ENCODE results near the gene NBPF1. TPM values are rescaled to one million over a fixed set of nuclear protein-coding genes. Genes with fewer than 3 reads are reported as not detected.
"Not testable (repeated sequence)": the region's sequence is repeated elsewhere in the genome, so short reads cannot be mapped to it uniquely, and the experiment has no call there.

NBPF1 gene
- total and polyA plus RNA-seq, 2 donors (not counting 3 experiments of a cell fraction or from before 2014, with no cell fraction given), result 23.0 to 58.4 TPM

- H3K4me3 ChIP-seq (replicated peaks in 1 of 3; ENCODE audit: insufficient read depth in 1 of 3, low read depth in 1 of 3, low read length in 3 of 3); POLR2A ChIA-PET; H3K27me3 ChIP-seq (ENCODE audit: control insufficient read depth in 2 of 2, insufficient read depth in 2 of 2, low read length in 2 of 2); H2AFZ ChIP-seq (ENCODE audit: low read depth, low read length); H4K20me1 ChIP-seq (replicated peaks; ENCODE audit: control insufficient read depth, extremely low read depth, insufficient read depth, low read length); BruUV-seq (replicated peaks); CTCF ChIA-PET; H3K27ac ChIP-seq (ENCODE audit: insufficient read depth, low read depth, low read length); dilution Hi-C loops (cut with MboI; ENCODE audit: extremely low pct_ligation_motif_present, low sequenced_read_pairs); DNase-seq (ENCODE audit: low read depth, low spot score); H3K9ac ChIP-seq (replicated peaks; ENCODE audit: extremely low read depth, insufficient read depth, low read length); intact Hi-C loops (cut with micrococcal nuclease); H3K4me2 ChIP-seq (ENCODE audit: insufficient read depth, low read length); H3K79me2 ChIP-seq (ENCODE audit: control insufficient read depth, insufficient read depth, low read length); H3K36me3 ChIP-seq (ENCODE audit: control insufficient read depth in 2 of 2, extremely low read depth in 1 of 2, insufficient read depth in 2 of 2, low read length in 2 of 2); H3K9me3 ChIP-seq (replicated peaks; ENCODE audit: control insufficient read depth, insufficient read depth, low read length); H3K4me1 ChIP-seq (ENCODE audit: control insufficient read depth, extremely low read depth, insufficient read depth, low read length); FAIRE-seq; H3K9me1 ChIP-seq (replicated peaks; ENCODE audit: control insufficient read depth, extremely low read depth, insufficient read depth, low read length): not testable (repeated sequence)
These were observed 60.1 kb downstream of the NBPF1 start for GRCh38 chr1:16553244-16553643.

- POLR2A ChIA-PET; H3K4me2 ChIP-seq (ENCODE audit: insufficient read depth, low read length); H3K36me3 ChIP-seq (ENCODE audit: control insufficient read depth in 2 of 2, extremely low read depth in 1 of 2, insufficient read depth in 2 of 2, low read length in 2 of 2); H3K9me1 ChIP-seq (replicated peaks; ENCODE audit: control insufficient read depth, extremely low read depth, insufficient read depth, low read length); H3K4me3 ChIP-seq (replicated peaks in 1 of 3; ENCODE audit: insufficient read depth in 1 of 3, low read depth in 1 of 3, low read length in 3 of 3); dilution Hi-C loops (cut with MboI; ENCODE audit: extremely low pct_ligation_motif_present, low sequenced_read_pairs); H3K4me1 ChIP-seq (ENCODE audit: control insufficient read depth, extremely low read depth, insufficient read depth, low read length); H3K79me2 ChIP-seq (ENCODE audit: control insufficient read depth, insufficient read depth, low read length); H2AFZ ChIP-seq (ENCODE audit: low read depth, low read length); BruUV-seq (replicated peaks); H3K9me3 ChIP-seq (replicated peaks; ENCODE audit: control insufficient read depth, insufficient read depth, low read length); H3K27ac ChIP-seq (ENCODE audit: insufficient read depth, low read depth, low read length); intact Hi-C loops (cut with micrococcal nuclease); H3K9ac ChIP-seq (replicated peaks; ENCODE audit: extremely low read depth, insufficient read depth, low read length); FAIRE-seq; CTCF ChIA-PET; H4K20me1 ChIP-seq (replicated peaks; ENCODE audit: control insufficient read depth, extremely low read depth, insufficient read depth, low read length); H3K27me3 ChIP-seq (ENCODE audit: control insufficient read depth in 2 of 2, insufficient read depth in 2 of 2, low read length in 2 of 2); DNase-seq (ENCODE audit: low read depth, low spot score): not testable (repeated sequence)
These were observed 63.0 kb downstream of the NBPF1 start for GRCh38 chr1:16550212-16550918.

- H3K9me3 ChIP-seq (replicated peaks; ENCODE audit: control insufficient read depth, insufficient read depth, low read length); H3K4me3 ChIP-seq (replicated peaks in 1 of 3; ENCODE audit: insufficient read depth in 1 of 3, low read depth in 1 of 3, low read length in 3 of 3); H3K27me3 ChIP-seq (ENCODE audit: control insufficient read depth in 2 of 2, insufficient read depth in 2 of 2, low read length in 2 of 2); POLR2A ChIA-PET; FAIRE-seq; H2AFZ ChIP-seq (ENCODE audit: low read depth, low read length); H3K9me1 ChIP-seq (replicated peaks; ENCODE audit: control insufficient read depth, extremely low read depth, insufficient read depth, low read length); H3K79me2 ChIP-seq (ENCODE audit: control insufficient read depth, insufficient read depth, low read length); H3K4me2 ChIP-seq (ENCODE audit: insufficient read depth, low read length); H4K20me1 ChIP-seq (replicated peaks; ENCODE audit: control insufficient read depth, extremely low read depth, insufficient read depth, low read length); H3K36me3 ChIP-seq (ENCODE audit: control insufficient read depth in 2 of 2, extremely low read depth in 1 of 2, insufficient read depth in 2 of 2, low read length in 2 of 2); H3K4me1 ChIP-seq (ENCODE audit: control insufficient read depth, extremely low read depth, insufficient read depth, low read length); DNase-seq (ENCODE audit: low read depth, low spot score); intact Hi-C loops (cut with micrococcal nuclease); H3K27ac ChIP-seq (ENCODE audit: insufficient read depth, low read depth, low read length); H3K9ac ChIP-seq (replicated peaks; ENCODE audit: extremely low read depth, insufficient read depth, low read length); dilution Hi-C loops (cut with MboI; ENCODE audit: extremely low pct_ligation_motif_present, low sequenced_read_pairs); BruUV-seq (replicated peaks); CTCF ChIA-PET: not testable (repeated sequence)
These were observed 63.8 kb downstream of the NBPF1 start for GRCh38 chr1:16549545-16549944.

GRCh38 chr1:16547502-16548241 is 65.7 kb downstream of the NBPF1 start:
- H3K27ac ChIP-seq (ENCODE audit: insufficient read depth, low read depth, low read length); H3K9ac ChIP-seq (replicated peaks; ENCODE audit: extremely low read depth, insufficient read depth, low read length); H4K20me1 ChIP-seq (replicated peaks; ENCODE audit: control insufficient read depth, extremely low read depth, insufficient read depth, low read length); CTCF ChIA-PET; intact Hi-C loops (cut with micrococcal nuclease); H3K79me2 ChIP-seq (ENCODE audit: control insufficient read depth, insufficient read depth, low read length); H3K4me2 ChIP-seq (ENCODE audit: insufficient read depth, low read length); POLR2A ChIA-PET; BruUV-seq (replicated peaks); FAIRE-seq; H3K9me3 ChIP-seq (replicated peaks; ENCODE audit: control insufficient read depth, insufficient read depth, low read length); H3K36me3 ChIP-seq (ENCODE audit: control insufficient read depth in 2 of 2, extremely low read depth in 1 of 2, insufficient read depth in 2 of 2, low read length in 2 of 2); H3K27me3 ChIP-seq (ENCODE audit: control insufficient read depth in 2 of 2, insufficient read depth in 2 of 2, low read length in 2 of 2); dilution Hi-C loops (cut with MboI; ENCODE audit: extremely low pct_ligation_motif_present, low sequenced_read_pairs); H2AFZ ChIP-seq (ENCODE audit: low read depth, low read length); H3K4me1 ChIP-seq (ENCODE audit: control insufficient read depth, extremely low read depth, insufficient read depth, low read length); H3K9me1 ChIP-seq (replicated peaks; ENCODE audit: control insufficient read depth, extremely low read depth, insufficient read depth, low read length); DNase-seq (ENCODE audit: low read depth, low spot score); H3K4me3 ChIP-seq (replicated peaks in 1 of 3; ENCODE audit: insufficient read depth in 1 of 3, low read depth in 1 of 3, low read length in 3 of 3): not testable (repeated sequence)
